Activated CD4-positive, alpha-beta T cell treated with anti-CD3 and anti-CD28 coated beads, Interleukin-2, amount 50 U/mL, for 16 hours (primary cell): ENCODE results near the gene MYCL.

ENCODE experiments used
- DNase-seq: peaks from one replicate; pipeline ENCODE4 v3.0.0-alpha.2; 2020

Gene MYCL

DNA sequence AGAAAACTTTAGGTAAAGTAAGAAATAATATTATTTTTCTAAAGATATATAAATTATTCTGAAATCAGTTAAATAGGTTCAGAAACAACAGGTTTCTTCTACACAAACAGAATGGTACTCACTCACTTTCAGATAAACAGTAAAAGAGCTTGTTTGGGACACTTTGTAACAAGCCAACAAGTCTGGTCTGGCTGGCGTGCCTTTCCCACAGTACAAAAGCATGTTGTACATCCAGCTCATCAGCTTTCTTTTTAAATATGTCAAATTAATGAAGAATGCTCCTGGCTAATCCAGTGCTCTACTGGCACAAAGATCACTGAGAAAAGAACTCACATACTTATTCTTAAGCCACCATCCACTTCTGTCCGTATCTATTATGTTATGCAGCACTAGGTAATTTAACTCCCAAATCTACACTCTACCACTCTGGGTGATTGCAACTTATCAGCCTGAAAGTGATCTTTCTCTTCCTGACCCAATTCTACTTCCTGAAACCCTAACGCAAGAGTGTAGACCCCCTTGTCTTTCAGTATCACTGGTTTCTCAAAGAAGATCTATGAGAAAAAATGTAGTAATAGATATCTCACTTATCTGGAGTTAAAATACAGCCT, 51.0 kb downstream of the MYCL start:
- DNase-seq: no peak

DNA sequence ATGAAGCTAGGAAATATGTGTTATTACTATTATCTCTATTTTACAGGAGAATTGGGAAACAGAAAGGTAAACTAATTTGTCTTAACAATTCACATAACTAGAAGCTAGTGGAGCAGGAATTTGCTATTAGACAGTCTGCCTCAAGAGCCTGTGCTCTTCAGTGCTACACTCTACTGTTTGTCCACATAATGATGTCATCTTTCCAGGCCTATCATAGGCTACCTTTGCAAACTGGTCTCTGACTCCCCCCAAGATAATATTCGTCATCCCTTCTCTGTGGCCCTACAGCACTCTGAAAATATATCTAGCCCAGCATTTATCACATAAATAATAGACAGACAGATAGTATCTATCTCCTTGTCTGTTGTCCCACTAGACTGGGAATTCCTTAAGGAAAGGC, 52.5 kb downstream of the MYCL start:
- no peak for DNase-seq

DNA sequence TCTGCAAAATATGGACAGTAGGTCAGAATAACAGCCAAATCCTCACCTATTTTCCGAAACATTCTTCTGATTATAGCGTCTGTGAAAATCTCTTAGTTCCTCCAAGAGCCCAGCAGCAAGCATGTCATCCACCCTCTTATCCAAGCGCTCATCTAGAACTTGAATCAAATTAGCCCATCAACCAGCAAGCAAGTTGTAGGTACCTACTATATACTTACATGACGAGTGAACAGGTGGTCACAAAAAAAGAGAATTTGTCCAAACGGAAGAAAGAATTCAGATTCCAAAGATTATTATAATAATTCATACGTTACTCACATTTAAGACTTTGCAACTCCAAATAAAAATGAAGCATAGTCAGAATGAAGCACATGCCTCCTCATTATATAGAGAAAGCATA, 53.8 kb downstream of the MYCL start:
- no peak for DNase-seq

DNA sequence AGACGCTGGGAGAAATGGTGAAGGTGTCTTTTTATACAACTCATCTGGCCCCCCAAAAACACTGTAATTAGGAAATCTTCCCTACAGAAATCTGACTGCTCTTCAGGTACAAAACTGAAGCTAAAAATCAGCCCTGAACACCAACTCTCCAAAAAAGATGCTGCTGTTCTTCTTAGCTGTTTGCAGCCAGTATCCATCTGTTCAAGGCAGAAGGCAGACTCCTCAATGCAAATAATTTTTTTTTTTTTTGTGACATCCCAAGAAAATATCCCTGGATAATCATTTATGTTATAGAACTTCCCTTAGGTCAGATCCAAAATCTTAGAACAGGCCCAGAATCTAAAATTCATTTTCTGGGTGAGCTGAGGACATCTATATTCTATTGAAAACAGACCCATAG, 54.9 kb downstream of the MYCL start:
- DNase-seq: no peak

DNA sequence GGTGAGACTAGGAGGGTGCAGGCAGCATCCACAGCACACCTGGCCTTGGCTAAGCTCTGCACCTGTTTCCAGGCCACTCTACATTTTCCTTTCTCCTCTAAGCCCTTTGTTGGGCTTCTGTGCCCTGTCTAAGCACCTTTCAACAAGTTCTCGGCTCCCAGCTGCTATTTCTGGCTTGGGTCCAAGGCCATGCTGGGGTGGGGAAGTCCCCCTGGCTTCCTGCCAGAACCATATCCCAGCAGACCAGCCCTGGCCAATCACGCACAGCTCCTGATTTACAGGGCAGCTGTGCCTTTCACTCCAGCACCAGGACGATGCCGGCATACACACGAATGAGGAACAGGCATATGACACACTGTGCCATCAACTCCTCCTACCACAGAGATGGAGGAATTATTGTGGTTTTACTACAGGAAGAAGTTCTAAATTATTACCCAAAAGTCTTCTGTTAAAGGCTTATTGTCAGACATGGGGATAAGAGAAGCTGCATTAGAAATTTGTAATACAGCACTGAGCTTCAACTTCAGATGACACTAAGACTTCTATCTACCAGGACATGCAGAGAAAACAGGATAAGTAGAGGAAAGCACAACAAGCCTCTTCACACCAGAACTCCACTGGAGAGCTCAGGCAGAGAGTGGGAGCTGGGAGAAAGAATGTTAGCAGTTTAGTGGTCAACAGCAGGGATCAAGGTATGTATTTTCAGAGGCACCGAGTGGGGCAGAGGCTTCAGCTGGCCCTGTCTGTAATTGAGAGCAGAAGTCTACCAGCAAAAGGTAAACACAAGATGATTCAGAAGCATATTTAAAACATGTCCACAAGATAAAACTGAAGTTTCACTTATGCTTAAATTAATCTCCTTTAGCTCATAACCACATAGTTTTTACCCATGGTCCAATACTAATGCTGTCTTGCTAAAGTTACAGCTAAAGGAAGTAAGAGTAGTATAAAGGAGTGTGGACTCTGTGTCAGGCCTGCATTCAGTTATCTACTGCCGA, 55.8 kb downstream of the MYCL start:
- peak; percentile 65 for DNase-seq
